Measurements from ENCODE around the gene RAB40C. TPM values are rescaled to one million over a fixed set of nuclear protein-coding genes. Genes with fewer than 3 reads are reported as not detected.

The RAB40C gene
- total RNA-seq, 1 donor from 2014 or later, result 25.1 TPM

GRCh38 chr16:660459-661183 lies 70.8 kb downstream of the RAB40C start:
- DNase-seq (ENCODE audit: extremely low read depth, low read depth, low spot score), result no peak

GRCh38 chr16:661184-661821 lies 71.4 kb downstream of the RAB40C start:
- no peak for DNase-seq (ENCODE audit: extremely low read depth, low read depth, low spot score)

- DNase-seq (ENCODE audit: extremely low read depth, low read depth, low spot score), result no peak
These were observed 72.2 kb downstream of the RAB40C start for GRCh38 chr16:662095-662494.

- DNase-seq (ENCODE audit: extremely low read depth, low read depth, low spot score), result no peak
These were observed 72.7 kb downstream of the RAB40C start for GRCh38 chr16:662597-662996.

- DNase-seq (ENCODE audit: extremely low read depth, low read depth, low spot score), result no peak
These were observed 76.7 kb downstream of the RAB40C start for GRCh38 chr16:666572-666971.

- no peak for DNase-seq (ENCODE audit: extremely low read depth, low read depth, low spot score)
These were observed 77.4 kb downstream of the RAB40C start for GRCh38 chr16:667113-667779.

- no peak for DNase-seq (ENCODE audit: extremely low read depth, low read depth, low spot score)
These were observed 78.1 kb downstream of the RAB40C start, which contains the start of gene RHOT2 for GRCh38 chr16:667780-668518. Gene RHOT2 (plus strand): TSS chr16:668132. CDS start chr16:668200, 68 bp downstream.

- no peak for DNase-seq (ENCODE audit: extremely low read depth, low read depth, low spot score)
These were observed 78.8 kb downstream of the RAB40C start for GRCh38 chr16:668519-669171.

- no peak for DNase-seq (ENCODE audit: extremely low read depth, low read depth, low spot score)
These were observed 79.8 kb downstream of the RAB40C start for GRCh38 chr16:669666-670065.

- no peak for DNase-seq (ENCODE audit: extremely low read depth, low read depth, low spot score)
These were observed 80.9 kb downstream of the RAB40C start for GRCh38 chr16:670485-671352.

- DNase-seq (ENCODE audit: extremely low read depth, low read depth, low spot score), result no peak
These were observed 81.7 kb downstream of the RAB40C start for GRCh38 chr16:671353-672131.

GRCh38 chr16:672371-672770 lies 82.5 kb downstream of the RAB40C start:
- no peak for DNase-seq (ENCODE audit: extremely low read depth, low read depth, low spot score)

- no peak for DNase-seq (ENCODE audit: extremely low read depth, low read depth, low spot score)
These were observed 83.0 kb downstream of the RAB40C start for GRCh38 chr16:672851-673250.

GRCh38 chr16:673399-673991 lies 83.6 kb downstream of the RAB40C start:
- no peak for DNase-seq (ENCODE audit: extremely low read depth, low read depth, low spot score)

- no peak for DNase-seq (ENCODE audit: extremely low read depth, low read depth, low spot score)
These were observed 84.5 kb downstream of the RAB40C start for GRCh38 chr16:674214-674881.

- DNase-seq (ENCODE audit: extremely low read depth, low read depth, low spot score), result no peak
These were observed 85.4 kb downstream of the RAB40C start, which contains the start of gene RHBDL1 for GRCh38 chr16:674968-675883. Gene RHBDL1 (plus strand): TSS chr16:675671. CDS start chr16:675791, 120 bp downstream.

Data from glomerular endothelial cell (primary cell).